T-cell (primary cell): ENCODE results near the gene TMEM79. TPM values are rescaled to one million over a fixed set of nuclear protein-coding genes. Genes with fewer than 3 reads are reported as not detected.
A peak's percentile ranks its signal among the peaks of the same experiment; 100 is the strongest.

Source experiments
- ATAC-seq, 4 experiments: fragments of 200-7000 bp in 3 of 4; fragments of 150-1000 bp in 1 of 4; cut with Tn5 transposase; replicated peaks in 1 of 4; 1 replicate in 3 of 4; 2 replicates in 1 of 4; pipeline ENCODE4 v1.10.0; 2021; ENCODE audit warnings: moderate library complexity in 3 of 4, mild to moderate bottlenecking in 2 of 4, moderate number of reproducible peaks in 1 of 4
- CTCF ChIA-PET, 2 donors: fragments of 300-600 bp; sonication (Branson Sonifier 250); formaldehyde crosslinking; loops; one replicate each; lab custom pipeline; 2022; ENCODE audit warnings: antibody characterized with exemption in 2 of 2; lab: Charles Lee
- POLR2A ChIA-PET, 2 donors: fragments of 300-600 bp; sonication (Branson Sonifier 250); formaldehyde crosslinking; loops; one replicate each; lab custom pipeline; 2022; ENCODE audit warnings: antibody characterized with exemption in 2 of 2; lab: Charles Lee
- DNase-seq, 35 experiments: peaks; one replicate each; pipeline versions ENCODE4 v3.0.0 to v3.0.0-alpha.2; 2013 to 2023
- H3K27ac ChIP-seq: one replicate; pipeline ENCODE4 v1.5.1; 2013; ENCODE audit warnings: low read length
- H3K27me3 ChIP-seq, 2 experiments: replicated peaks in 1 of 2; 1 replicate in 1 of 2; 2 replicates in 1 of 2; pipeline versions ENCODE4 v1.6.1 to v1.7.0; 2013; ENCODE audit warnings: low read length in 1 of 2, mixed read lengths in 1 of 2; ENCODE audit not compliant: control insufficient read depth in 2 of 2, insufficient read depth in 2 of 2; ENCODE audit errors: extremely low read depth in 1 of 2
- H3K36me3 ChIP-seq, 2 donors: 1 replicate in 1 of 2; 2 replicates in 1 of 2; pipeline versions ENCODE4 v1.6.1 to v1.7.0; 2013; ENCODE audit warnings: low read length in 1 of 2; ENCODE audit not compliant: control insufficient read depth in 2 of 2, insufficient read depth in 1 of 2; ENCODE audit errors: extremely low read depth in 1 of 2
- H3K4me1 ChIP-seq, 2 experiments: 1 replicate in 1 of 2; 2 replicates in 1 of 2; pipeline versions ENCODE4 v1.6.1 to v1.7.0; 2013; ENCODE audit warnings: low read length in 2 of 2, mixed read lengths in 1 of 2; ENCODE audit not compliant: insufficient read depth in 2 of 2, control insufficient read depth in 1 of 2; ENCODE audit errors: extremely low read depth in 1 of 2
- H3K4me3 ChIP-seq, 2 donors: 1 replicate in 1 of 2; 2 replicates in 1 of 2; pipeline versions ENCODE4 v1.5.1 to v1.7.0; 2013; ENCODE audit warnings: mild to moderate bottlenecking in 2 of 2, low read length in 1 of 2, moderate library complexity in 1 of 2; ENCODE audit not compliant: control insufficient read depth in 1 of 2; ENCODE audit errors: extremely low read depth in 1 of 2
- H3K9me3 ChIP-seq: 2 replicates; pipeline ENCODE4 v1.7.0; 2013
- H3K27ac Mint-ChIP-seq, 2 donors: one replicate each; pipeline ENCODE4 v1.8.0; 2020 to 2021; ENCODE audit warnings: mild to moderate bottlenecking in 2 of 2, mixed read lengths in 2 of 2
- H3K27me3 Mint-ChIP-seq, 2 donors: one replicate each; pipeline ENCODE4 v1.8.0; 2021 to 2022; ENCODE audit warnings: mixed read lengths in 2 of 2
- H3K36me3 Mint-ChIP-seq: one replicate; pipeline ENCODE4 v1.8.0; 2021; ENCODE audit warnings: mixed read lengths
- H3K4me1 Mint-ChIP-seq, 3 donors: one replicate each; pipeline ENCODE4 v1.8.0; 2020 to 2022; ENCODE audit warnings: mixed read lengths in 3 of 3, mild to moderate bottlenecking in 1 of 3
- H3K4me3 Mint-ChIP-seq, 3 donors: one replicate each; pipeline ENCODE4 v1.8.0; 2020 to 2022; ENCODE audit warnings: mild to moderate bottlenecking in 3 of 3, mixed read lengths in 3 of 3, moderate library complexity in 3 of 3
- H3K9me3 Mint-ChIP-seq, 3 donors: one replicate each; pipeline ENCODE4 v1.8.0; 2020 to 2022; ENCODE audit warnings: mixed read lengths in 3 of 3
- WGBS: methylation state at CpG from one replicate; pipeline ENCODE4 v1.1.5; 2013; ENCODE audit warnings: missing lambda C conversion rate; ENCODE audit not compliant: insufficient coverage; 5-methylcytosine and 5-hydroxymethylcytosine counted together
- total RNA-seq, 35 experiments: library from RNA in 6 of 35; stranded (reverse) in 6 of 35; fragments of 120-200 nt in 1 of 35; gene quantifications; one replicate each; pipeline versions ENCODE4 v1.2.1 to v1.2.4 and lab custom pipeline; 2013 to 2026

Gene TMEM79
- total RNA-seq, 5 donors from 2014 or later (not counting 1 experiment from before 2014, with no cell fraction given): 4.9 to 17.6 (median 17.3) TPM

DNA sequence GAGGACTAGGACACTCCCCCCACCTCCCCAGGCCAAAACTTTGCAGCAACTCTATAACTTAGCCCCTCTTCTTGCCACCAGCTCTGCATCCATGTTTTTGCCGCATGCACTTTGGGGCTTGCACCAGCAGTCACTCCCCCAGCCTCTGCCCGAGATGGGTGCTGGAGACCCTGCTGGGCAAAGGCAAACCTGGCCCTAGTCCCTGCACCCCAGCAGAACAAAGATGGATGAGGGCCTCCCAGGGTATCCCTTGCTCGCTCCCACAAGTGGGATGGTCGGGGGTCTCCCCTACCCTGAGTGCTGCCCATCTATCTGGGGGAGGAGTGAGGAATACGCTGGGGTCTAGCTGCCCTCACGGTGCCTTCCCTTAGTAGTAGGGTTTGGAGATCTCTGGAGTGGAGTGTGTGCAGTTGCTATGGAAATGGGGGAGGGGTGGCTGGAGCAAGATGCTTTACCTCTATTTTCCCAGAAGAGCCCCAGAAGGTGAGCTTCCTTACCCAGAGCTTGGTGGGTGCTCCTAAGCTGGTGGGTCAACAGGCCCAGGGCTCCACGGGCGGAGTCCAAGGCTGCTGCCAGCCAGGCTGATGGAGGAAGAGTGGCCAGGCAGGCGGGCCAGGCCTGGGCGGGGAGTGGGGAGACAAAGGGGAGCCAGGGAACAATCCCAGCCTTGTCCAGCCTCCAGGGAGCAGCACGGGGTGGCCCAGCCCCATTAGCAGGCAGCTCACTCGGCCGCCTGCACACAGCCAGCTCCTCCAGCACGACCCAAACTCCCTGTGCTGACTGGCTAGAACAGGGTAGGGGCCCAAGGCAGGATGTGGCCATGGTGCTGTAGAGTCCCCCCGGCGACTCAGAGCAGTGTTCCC, 36.4 kb upstream of the TMEM79 start, which contains the start of gene PAQR6:
TSS of gene PAQR6 (minus strand) at position 597 of the 863 bp plus-strand sequence. CDS start 1,325 bp downstream, outside the sequence.
- peak within 1 kb of the TSS in 1 of 2 donors; percentile 31 for H3K27ac Mint-ChIP-seq
- H3K36me3 ChIP-seq: peaks cover 10 to 27% of the 10 kb centered on the region in 2 donors
- peaks cover 13 to 40% (median 16%) of the 10 kb centered on the region in 3 donors for H3K4me1 Mint-ChIP-seq
- H3K27me3 ChIP-seq: peaks cover 0 to 6% of the 10 kb centered on the region in 2 experiments
- H3K9me3 ChIP-seq: no peaks in the 10 kb centered on the region
- H3K4me3 ChIP-seq: no peak within 1 kb of the TSS
- no peak for ATAC-seq
- no peaks in the 10 kb centered on the region for H3K27me3 Mint-ChIP-seq
- no peaks in the 10 kb centered on the region for H3K9me3 Mint-ChIP-seq
- peak within 1 kb of the TSS in 1 of 3 donors; percentile 6 for H3K4me3 Mint-ChIP-seq
- H3K4me1 ChIP-seq: peaks cover 4 to 31% of the 10 kb centered on the region in 2 experiments
- WGBS: 89% methylated on average over 9 of the region's 16 CpGs
- no peak within 1 kb of the TSS for H3K27ac ChIP-seq
- H3K36me3 Mint-ChIP-seq: peaks cover 8% of the 10 kb centered on the region
- POLR2A ChIA-PET: no interaction called here
- CTCF ChIA-PET: no interaction called here
- no peak for DNase-seq

DNA sequence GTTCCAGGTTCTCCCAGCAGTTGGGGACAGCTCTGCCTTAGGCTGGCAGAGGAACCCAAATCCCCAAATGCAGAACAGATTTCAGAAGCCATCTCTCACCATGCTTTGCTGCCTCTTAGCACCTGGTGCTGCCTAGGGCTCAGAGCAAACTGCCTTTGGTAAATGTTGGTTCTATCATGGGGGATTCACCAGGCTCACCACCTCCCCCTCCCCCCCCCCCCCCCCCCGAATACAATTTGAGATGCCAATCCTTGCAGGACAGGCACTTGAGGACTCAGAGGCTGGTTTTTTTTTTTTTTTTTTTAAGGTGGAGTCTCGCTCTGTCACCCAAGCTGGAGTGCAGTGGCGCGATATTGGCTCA, 35.8 kb upstream of the TMEM79 start:
- H3K4me3 ChIP-seq: no peak overlapping the region
- H3K4me1 Mint-ChIP-seq: peaks cover 13 to 43% (median 16%) of the 10 kb centered on the region in 3 donors
- peaks cover 4 to 31% of the 10 kb centered on the region in 2 experiments for H3K4me1 ChIP-seq
- ChIA-PET POLR2A (no interaction called here), CTCF (no interaction called here)
- H3K27ac ChIP-seq: no peak overlapping the region
- H3K9me3 Mint-ChIP-seq: no peaks in the 10 kb centered on the region
- no peaks in the 10 kb centered on the region for H3K27me3 Mint-ChIP-seq
- H3K36me3 ChIP-seq: peaks cover 13 to 33% of the 10 kb centered on the region in 2 donors
- H3K4me3 Mint-ChIP-seq: no peak overlapping the region
- no peaks in the 10 kb centered on the region for H3K9me3 ChIP-seq
- peaks cover 0 to 6% of the 10 kb centered on the region in 2 experiments for H3K27me3 ChIP-seq
- peaks cover 14% of the 10 kb centered on the region for H3K36me3 Mint-ChIP-seq
- no CpG with 5 or more reads among the region's 4 CpGs for WGBS
- DNase-seq (no peak), ATAC-seq (no peak)
- no peak overlapping the region for H3K27ac Mint-ChIP-seq

DNA sequence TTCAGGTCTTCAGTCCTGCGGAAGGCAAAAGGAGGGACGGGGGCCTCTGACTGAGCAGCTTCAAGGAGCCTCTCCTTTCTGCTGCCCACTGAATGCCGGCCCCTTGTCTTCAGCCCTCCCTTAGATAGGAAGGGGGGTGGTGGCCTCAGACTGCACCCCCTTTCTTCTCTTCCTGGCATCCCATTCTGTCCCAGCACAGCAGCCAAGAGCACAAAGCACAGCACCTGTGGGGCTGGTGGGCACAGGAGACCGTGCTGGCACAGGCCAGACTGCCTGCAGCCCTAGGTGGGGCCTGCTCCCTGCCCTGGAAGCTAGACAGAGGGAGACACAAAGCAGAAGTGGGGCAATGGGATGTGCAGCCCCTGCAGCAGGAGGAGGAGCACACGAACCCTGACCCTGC, 34.5 kb upstream of the TMEM79 start:
- H3K36me3 Mint-ChIP-seq: peaks cover 23% of the 10 kb centered on the region
- no peak overlapping the region for H3K4me3 Mint-ChIP-seq
- Histone ChIP-seq H3K4me3 (no peak overlapping the region), H3K27ac (no peak overlapping the region), H3K4me1 (peaks cover 4 to 30% of the 10 kb centered on the region in 2 experiments), H3K27me3 (peaks cover 0 to 6% of the 10 kb centered on the region in 2 experiments), H3K36me3 (peaks cover 18 to 43% of the 10 kb centered on the region in 2 donors), H3K9me3 (no peaks in the 10 kb centered on the region)
- DNase-seq: no peak
- no peak for ATAC-seq
- ChIA-PET CTCF (no interaction called here), POLR2A (interaction anchor here in 1 of 2 donors (0.5 kb wide), 1 partner anchor 16 kb away, joined by 4 read pairs; no protein-coding TSS in a partner anchor)
- no peaks in the 10 kb centered on the region for H3K9me3 Mint-ChIP-seq
- WGBS: 92% methylated on average over 2 of the region's 5 CpGs
- H3K27me3 Mint-ChIP-seq: no peaks in the 10 kb centered on the region
- peak overlapping the region in 1 of 2 donors; percentile 36 for H3K27ac Mint-ChIP-seq
- H3K4me1 Mint-ChIP-seq: peaks cover 10 to 40% (median 12%) of the 10 kb centered on the region in 3 donors

DNA sequence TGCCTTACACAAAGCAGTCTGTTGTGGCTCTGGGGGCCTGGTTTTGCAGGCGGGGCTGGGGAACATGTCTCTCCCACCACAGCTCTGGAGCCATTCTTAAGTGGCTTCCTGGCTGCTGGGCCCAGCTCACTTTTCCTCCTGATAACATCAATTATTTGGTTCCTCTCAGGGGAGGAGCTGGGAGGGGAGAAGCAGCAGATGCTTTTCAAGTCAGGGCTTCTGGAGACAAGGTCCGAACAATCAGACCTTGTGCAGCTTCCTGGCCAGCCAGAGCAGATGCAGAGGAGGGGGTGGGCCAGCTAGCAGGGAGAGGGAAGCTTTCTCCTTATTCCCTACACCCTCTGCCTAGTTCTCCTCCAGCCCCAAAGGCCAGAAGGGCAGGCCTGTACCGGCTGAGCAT, 32.6 kb upstream of the TMEM79 start:
- CTCF ChIA-PET: no interaction called here
- Mint-ChIP-seq H3K27me3 (no peaks in the 10 kb centered on the region), H3K4me1 (peaks cover 0 to 25% (median 0%) of the 10 kb centered on the region in 3 donors), H3K4me3 (no peak overlapping the region), H3K27ac (peak overlapping the region in 1 of 2 donors; percentile 48), H3K36me3 (peaks cover 30% of the 10 kb centered on the region), H3K9me3 (no peaks in the 10 kb centered on the region)
- ATAC-seq (peak in 2 of 4 experiments; percentile 7 to 17), DNase-seq (no peak)
- peaks cover 22 to 55% of the 10 kb centered on the region in 2 donors for H3K36me3 ChIP-seq
- H3K4me3 ChIP-seq: no peak overlapping the region
- peaks cover 0 to 12% of the 10 kb centered on the region in 2 experiments for H3K4me1 ChIP-seq
- no CpG with 5 or more reads among the region's 3 CpGs for WGBS
- POLR2A ChIA-PET: no interaction called here
- H3K27me3 ChIP-seq: no peaks in the 10 kb centered on the region
- peak overlapping the region; percentile 18 for H3K27ac ChIP-seq
- no peaks in the 10 kb centered on the region for H3K9me3 ChIP-seq

DNA sequence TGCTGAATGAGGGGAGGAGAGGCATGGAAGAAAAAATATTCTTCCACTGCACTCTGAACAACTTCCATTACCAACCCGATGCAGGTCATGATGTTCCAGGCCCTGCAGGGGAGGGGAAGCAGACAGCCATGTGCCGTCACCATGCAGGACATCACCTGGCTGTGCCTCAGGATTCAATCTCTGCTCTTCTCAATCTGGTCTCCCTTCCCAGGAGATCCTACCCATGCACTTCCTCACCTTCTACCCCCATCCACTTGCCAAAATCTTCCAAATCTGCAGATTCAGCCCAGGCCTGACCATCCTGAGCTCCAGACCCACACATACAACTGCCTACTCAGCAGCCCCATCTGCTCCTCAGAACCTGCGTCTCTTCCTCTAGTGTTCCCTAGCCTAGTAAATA, 30.5 kb upstream of the TMEM79 start:
- H3K27ac Mint-ChIP-seq: peak overlapping the region in 1 of 2 donors; percentile 68
- peaks cover 44% of the 10 kb centered on the region for H3K36me3 Mint-ChIP-seq
- Histone ChIP-seq H3K4me1 (peaks cover 0 to 10% of the 10 kb centered on the region in 2 experiments), H3K9me3 (no peaks in the 10 kb centered on the region), H3K27me3 (no peaks in the 10 kb centered on the region), H3K27ac (no peak overlapping the region), H3K36me3 (peaks cover 29 to 71% of the 10 kb centered on the region in 2 donors), H3K4me3 (no peak overlapping the region)
- ChIA-PET POLR2A (no interaction called here), CTCF (interaction anchor here in 1 of 2 donors (0.6 kb wide), 1 partner anchor 371 kb away, joined by 3 read pairs; no protein-coding TSS in a partner anchor)
- no peak for ATAC-seq
- DNase-seq: no peak
- 88% methylated on average over 3 of the region's 3 CpGs for WGBS
- H3K9me3 Mint-ChIP-seq: no peaks in the 10 kb centered on the region
- peaks cover 0 to 26% (median 2%) of the 10 kb centered on the region in 3 donors for H3K4me1 Mint-ChIP-seq
- no peak overlapping the region for H3K4me3 Mint-ChIP-seq
- H3K27me3 Mint-ChIP-seq: no peaks in the 10 kb centered on the region

DNA sequence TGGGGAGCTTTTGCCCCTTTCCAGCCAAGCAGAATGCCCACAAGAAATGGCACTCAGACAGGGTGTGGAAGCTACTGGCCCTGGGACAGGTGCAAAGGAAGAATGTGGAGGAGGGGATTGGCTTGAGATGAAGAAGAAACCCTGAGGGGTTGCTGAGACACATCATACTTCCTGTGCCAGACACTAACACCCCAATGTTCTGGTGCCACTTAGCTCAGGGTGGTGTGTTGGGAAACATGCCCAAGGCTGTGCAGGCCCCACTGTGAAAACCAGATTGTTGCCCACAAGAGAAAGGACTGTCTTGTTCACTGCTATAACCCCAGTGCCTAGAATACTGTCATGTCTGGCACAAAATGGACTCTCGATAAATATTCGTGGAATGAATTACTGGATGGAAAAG, 26.4 kb upstream of the TMEM79 start:
- Mint-ChIP-seq H3K27ac (peak overlapping the region in 1 of 2 donors; percentile 34), H3K27me3 (no peaks in the 10 kb centered on the region), H3K36me3 (peaks cover 58% of the 10 kb centered on the region), H3K4me3 (no peak overlapping the region), H3K9me3 (no peaks in the 10 kb centered on the region), H3K4me1 (peaks cover 2 to 8% (median 7%) of the 10 kb centered on the region in 3 donors)
- POLR2A ChIA-PET: no interaction called here
- no peaks in the 10 kb centered on the region for H3K9me3 ChIP-seq
- no peaks in the 10 kb centered on the region for H3K27me3 ChIP-seq
- H3K4me1 ChIP-seq: no peaks in the 10 kb centered on the region
- 100% methylated on average over 2 of the region's 2 CpGs for WGBS
- H3K36me3 ChIP-seq: peaks cover 37 to 79% of the 10 kb centered on the region in 2 donors
- H3K27ac ChIP-seq: no peak overlapping the region
- no peak for ATAC-seq
- H3K4me3 ChIP-seq: no peak overlapping the region
- DNase-seq: no peak
- CTCF ChIA-PET: no interaction called here
